ENCODE results near the gene PKIG. TPM values are rescaled to one million over a fixed set of nuclear protein-coding genes. Genes with fewer than 3 reads are reported as not detected.

Gene PKIG
- total RNA-seq, 2 donors from 2014 or later: 61.5 to 77.6 TPM

GRCh38 chr20:44615169-44615791 lies 32.9 kb downstream of the PKIG start:
- TF ChIP-seq CTCF (conservative IDR thresholded peaks at IDR 0.05): no peak
- peaks cover 37% of the 10 kb centered on the region for H3K27me3 Mint-ChIP-seq (ENCODE audit: insufficient read depth)

GRCh38 chr20:44615876-44616603 lies 33.7 kb downstream of the PKIG start:
- no peak for TF ChIP-seq CTCF (conservative IDR thresholded peaks at IDR 0.05)

More at GRCh38 chr20:44615169-44615791, 32.9 kb downstream of the PKIG start:
- H3K4me3 ChIP-seq (ENCODE audit: low read length): no peak overlapping the region
- Mint-ChIP-seq H3K36me3 (ENCODE audit: low read depth) (peaks cover 59% of the 10 kb centered on the region), H3K4me1 (peaks cover 6% of the 10 kb centered on the region), H3K27ac (no peak overlapping the region), H3K9me3 (no peaks in the 10 kb centered on the region), H3K4me3 (no peak overlapping the region)
- no peak overlapping the region for H3K9ac ChIP-seq (ENCODE audit: extremely low read depth, low read length, poor library complexity, severe bottlenecking)
- 75 to 84% methylated on average over 2 to 10 of the region's 10 CpGs for WGBS, 2 experiments (ENCODE audit: insufficient coverage in 1 of 2, insufficient read length in 1 of 2)
- no peaks in the 10 kb centered on the region for H3K27me3 ChIP-seq (ENCODE audit: control insufficient read depth, insufficient read depth, low read length, poor library complexity, severe bottlenecking)
- H3K4me1 ChIP-seq (ENCODE audit: control insufficient read depth, insufficient read depth, low read length): no peaks in the 10 kb centered on the region
- no peaks in the 10 kb centered on the region for H3K9me3 ChIP-seq (ENCODE audit: control insufficient read depth, low read length)
- peak; percentile 61 for DNase-seq
- peaks cover 52% of the 10 kb centered on the region for H3K36me3 ChIP-seq (ENCODE audit: control insufficient read depth, insufficient read depth, low read length)
- H3K27ac ChIP-seq (ENCODE audit: low read depth, low read length): peak overlapping the region; percentile 78

GRCh38 chr20:44616604-44616964 lies 34.2 kb downstream of the PKIG start:
- no peaks in the 10 kb centered on the region for H3K4me1 ChIP-seq (ENCODE audit: control insufficient read depth, insufficient read depth, low read length)
- peaks cover 52% of the 10 kb centered on the region for H3K36me3 ChIP-seq (ENCODE audit: control insufficient read depth, insufficient read depth, low read length)
- no peaks in the 10 kb centered on the region for H3K9me3 ChIP-seq (ENCODE audit: control insufficient read depth, low read length)
- no peak overlapping the region for H3K27ac ChIP-seq (ENCODE audit: low read depth, low read length)
- Mint-ChIP-seq H3K4me3 (no peak overlapping the region), H3K9me3 (no peaks in the 10 kb centered on the region), H3K27ac (no peak overlapping the region), H3K27me3 (ENCODE audit: insufficient read depth) (peaks cover 50% of the 10 kb centered on the region), H3K4me1 (peaks cover 6% of the 10 kb centered on the region), H3K36me3 (ENCODE audit: low read depth) (peaks cover 71% of the 10 kb centered on the region)
- no peak for TF ChIP-seq CTCF (conservative IDR thresholded peaks at IDR 0.05)
- H3K4me3 ChIP-seq (ENCODE audit: low read length): no peak overlapping the region
- no peak overlapping the region for H3K9ac ChIP-seq (ENCODE audit: extremely low read depth, low read length, poor library complexity, severe bottlenecking)
- H3K27me3 ChIP-seq (ENCODE audit: control insufficient read depth, insufficient read depth, low read length, poor library complexity, severe bottlenecking): no peaks in the 10 kb centered on the region
- WGBS, 2 experiments (ENCODE audit: insufficient coverage in 1 of 2, insufficient read length in 1 of 2): 77% methylated on average over 14 of the region's 14 CpGs; no CpG with 5 or more reads in 1 of the 2 experiments
- DNase-seq: peak; percentile 73

More at GRCh38 chr20:44615876-44616603, 33.7 kb downstream of the PKIG start:
- peaks cover 66% of the 10 kb centered on the region for H3K36me3 Mint-ChIP-seq (ENCODE audit: low read depth)
- 93 to 95% methylated on average over 9 to 14 of the region's 14 CpGs for WGBS, 2 experiments (ENCODE audit: insufficient coverage in 1 of 2, insufficient read length in 1 of 2)
- no peak overlapping the region for H3K4me3 ChIP-seq (ENCODE audit: low read length)
- H3K9me3 ChIP-seq (ENCODE audit: control insufficient read depth, low read length): no peaks in the 10 kb centered on the region
- H3K27ac Mint-ChIP-seq: no peak overlapping the region
- no peaks in the 10 kb centered on the region for H3K4me1 ChIP-seq (ENCODE audit: control insufficient read depth, insufficient read depth, low read length)
- no peak overlapping the region for H3K9ac ChIP-seq (ENCODE audit: extremely low read depth, low read length, poor library complexity, severe bottlenecking)
- DNase-seq: no peak
- peaks cover 45% of the 10 kb centered on the region for H3K27me3 Mint-ChIP-seq (ENCODE audit: insufficient read depth)
- peaks cover 52% of the 10 kb centered on the region for H3K36me3 ChIP-seq (ENCODE audit: control insufficient read depth, insufficient read depth, low read length)
- H3K4me3 Mint-ChIP-seq: no peak overlapping the region
- no peaks in the 10 kb centered on the region for H3K9me3 Mint-ChIP-seq
- H3K4me1 Mint-ChIP-seq: peaks cover 6% of the 10 kb centered on the region
- H3K27ac ChIP-seq (ENCODE audit: low read depth, low read length): peak overlapping the region; percentile 78
- H3K27me3 ChIP-seq (ENCODE audit: control insufficient read depth, insufficient read depth, low read length, poor library complexity, severe bottlenecking): no peaks in the 10 kb centered on the region
